Neuron (in vitro differentiated cells): ENCODE results near the gene TNFRSF6B.
A peak's percentile ranks its signal among the peaks of the same experiment; 100 is the strongest.
"Not testable (repeated sequence)": the region's sequence is repeated elsewhere in the genome, so short reads cannot be mapped to it uniquely, and the experiment has no call there.

Experiments used
- H2AFZ ChIP-seq: one replicate; pipeline ENCODE4 v1.6.1; 2013; ENCODE audit warnings: low read depth, mild to moderate bottlenecking, inconsistent platforms, low read length, moderate library complexity
- H3K27me3 ChIP-seq: one replicate; pipeline ENCODE4 v1.6.1; 2013; ENCODE audit warnings: low read length; ENCODE audit not compliant: insufficient read depth
- H3K36me3 ChIP-seq: one replicate; pipeline ENCODE4 v1.6.1; 2013; ENCODE audit warnings: low read length; ENCODE audit not compliant: insufficient read depth
- H3K4me1 ChIP-seq: one replicate; pipeline ENCODE4 v1.6.1; 2013; ENCODE audit warnings: low read length; ENCODE audit not compliant: insufficient read depth
- H3K4me3 ChIP-seq: 2 replicates; pipeline ENCODE4 v1.5.1; 2013; ENCODE audit warnings: mild to moderate bottlenecking, low read length, moderate library complexity
- H3K9me3 ChIP-seq: one replicate; pipeline ENCODE4 v1.6.1; 2013; ENCODE audit warnings: low read length

Gene TNFRSF6B

GRCh38 chr20:63657937-63658748 is 38.3 kb upstream of the TNFRSF6B start, which contains the start of gene RTEL1:
Gene RTEL1 (plus strand): TSS chr20:63658312. CDS start chr20:63659403, 1,091 bp downstream.
- Histone ChIP-seq H2AFZ (peak within 1 kb of the TSS; percentile 60), H3K36me3 (peaks cover 19% of the 10 kb centered on the region), H3K9me3 (no peaks in the 10 kb centered on the region), H3K4me3 (peak within 1 kb of the TSS; percentile 85), H3K27me3 (no peaks in the 10 kb centered on the region), H3K4me1 (peaks cover 24% of the 10 kb centered on the region)

- peak overlapping the region; percentile 60 for H2AFZ ChIP-seq
Observed at GRCh38 chr20:63658749-63659187, 37.7 kb upstream of the TNFRSF6B start.

DNA sequence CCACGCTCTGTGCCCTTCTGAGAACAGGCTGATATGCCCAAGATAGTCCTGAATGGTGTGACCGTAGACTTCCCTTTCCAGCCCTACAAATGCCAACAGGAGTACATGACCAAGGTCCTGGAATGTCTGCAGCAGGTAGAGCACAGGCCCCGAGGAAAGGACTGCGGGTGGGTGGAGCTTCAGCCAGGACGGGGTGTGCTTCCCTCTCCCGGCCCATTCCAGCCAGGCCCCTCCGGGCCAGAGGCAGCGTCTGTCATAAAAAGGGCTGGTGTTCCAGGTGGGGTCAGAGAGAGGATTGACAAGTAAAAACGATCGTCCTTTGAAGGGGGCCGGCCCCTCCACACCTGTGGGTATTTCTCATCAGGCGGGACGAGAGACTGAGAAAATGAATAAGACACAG is 37.1 kb upstream of the TNFRSF6B start:
- no peak overlapping the region for H2AFZ ChIP-seq
- peaks cover 19% of the 10 kb centered on the region for H3K4me1 ChIP-seq
- H3K4me3 ChIP-seq = peak overlapping the region; percentile 85
- H3K9me3 ChIP-seq = no peaks in the 10 kb centered on the region
- no peaks in the 10 kb centered on the region for H3K27me3 ChIP-seq
- peaks cover 20% of the 10 kb centered on the region for H3K36me3 ChIP-seq

More at GRCh38 chr20:63658749-63659187, 37.7 kb upstream of the TNFRSF6B start:
- Histone ChIP-seq H3K4me3 (peak overlapping the region; percentile 85), H3K9me3 (no peaks in the 10 kb centered on the region), H3K36me3 (peaks cover 20% of the 10 kb centered on the region), H3K4me1 (peaks cover 24% of the 10 kb centered on the region), H3K27me3 (no peaks in the 10 kb centered on the region)

GRCh38 chr20:63660174-63660573 is 36.3 kb upstream of the TNFRSF6B start:
- not testable (repeated sequence) for H3K27me3 ChIP-seq, H3K4me3 ChIP-seq, H3K9me3 ChIP-seq, H2AFZ ChIP-seq
- peaks cover 26% of the 10 kb centered on the region for H3K36me3 ChIP-seq
- peaks cover 15% of the 10 kb centered on the region for H3K4me1 ChIP-seq

GRCh38 chr20:63660622-63661021 is 35.8 kb upstream of the TNFRSF6B start:
- Histone ChIP-seq H3K36me3 (peaks cover 26% of the 10 kb centered on the region), H3K27me3 (no peaks in the 10 kb centered on the region)

GRCh38 chr20:63661108-63661507 is 35.3 kb upstream of the TNFRSF6B start:
- peaks cover 15% of the 10 kb centered on the region for H3K4me1 ChIP-seq
- no peak overlapping the region for H3K4me3 ChIP-seq
- no peaks in the 10 kb centered on the region for H3K27me3 ChIP-seq
- H3K9me3 ChIP-seq = no peaks in the 10 kb centered on the region
- H2AFZ ChIP-seq = no peak overlapping the region
- peaks cover 26% of the 10 kb centered on the region for H3K36me3 ChIP-seq

More at GRCh38 chr20:63660622-63661021, 35.8 kb upstream of the TNFRSF6B start:
- Histone ChIP-seq H3K4me3 (no peak overlapping the region), H3K9me3 (no peaks in the 10 kb centered on the region), H2AFZ (no peak overlapping the region), H3K4me1 (peaks cover 15% of the 10 kb centered on the region)

DNA sequence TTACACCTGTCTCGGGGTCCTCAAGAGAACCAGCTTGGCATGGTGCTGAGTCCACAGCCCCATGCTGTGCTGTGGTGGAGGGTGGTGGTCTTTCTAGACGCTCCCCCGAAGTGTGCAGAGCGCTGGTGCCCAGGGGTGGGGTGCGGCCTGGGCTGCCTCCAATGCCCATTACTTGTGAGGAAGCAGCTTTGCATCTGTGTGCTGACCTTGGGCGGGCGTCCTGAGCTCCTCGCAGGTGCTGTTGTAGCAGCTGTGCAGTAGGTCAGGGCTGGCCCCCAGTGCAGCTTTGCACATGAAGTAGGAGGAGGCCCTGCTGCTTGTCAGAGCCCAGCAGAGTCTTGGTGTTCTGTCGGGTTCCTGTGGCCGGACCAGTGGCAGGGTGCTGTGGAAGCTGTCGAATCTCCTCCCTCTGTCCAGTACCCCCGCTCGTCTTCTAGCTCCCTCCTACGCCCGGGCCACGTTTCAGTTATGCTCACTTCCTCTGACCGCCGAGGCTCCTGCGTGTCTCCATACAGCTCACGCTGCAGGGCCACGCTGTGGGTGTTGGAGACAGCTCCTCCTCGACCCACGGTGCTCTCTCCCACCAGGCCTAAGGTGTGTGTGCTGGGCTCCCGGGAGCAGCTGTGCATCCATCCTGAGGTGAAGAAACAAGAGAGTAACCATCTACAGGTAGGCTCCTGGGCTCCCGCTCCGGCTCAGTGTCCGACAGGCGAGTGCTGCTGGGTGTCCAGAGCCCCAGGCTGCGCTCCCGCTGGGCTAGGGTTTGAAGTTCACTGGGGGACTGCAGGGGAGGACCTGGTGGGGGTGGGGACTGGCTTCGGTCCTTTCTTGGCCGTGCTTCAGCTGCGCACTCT is 34.3 kb upstream of the TNFRSF6B start:
- Histone ChIP-seq H3K36me3 (peaks cover 30% of the 10 kb centered on the region), H3K27me3 (no peaks in the 10 kb centered on the region), H3K9me3 (no peaks in the 10 kb centered on the region), H3K4me1 (peaks cover 14% of the 10 kb centered on the region), H3K4me3 (no peak overlapping the region), H2AFZ (no peak overlapping the region)

GRCh38 chr20:63662813-63663189 is 33.7 kb upstream of the TNFRSF6B start:
- peaks cover 37% of the 10 kb centered on the region for H3K36me3 ChIP-seq

DNA sequence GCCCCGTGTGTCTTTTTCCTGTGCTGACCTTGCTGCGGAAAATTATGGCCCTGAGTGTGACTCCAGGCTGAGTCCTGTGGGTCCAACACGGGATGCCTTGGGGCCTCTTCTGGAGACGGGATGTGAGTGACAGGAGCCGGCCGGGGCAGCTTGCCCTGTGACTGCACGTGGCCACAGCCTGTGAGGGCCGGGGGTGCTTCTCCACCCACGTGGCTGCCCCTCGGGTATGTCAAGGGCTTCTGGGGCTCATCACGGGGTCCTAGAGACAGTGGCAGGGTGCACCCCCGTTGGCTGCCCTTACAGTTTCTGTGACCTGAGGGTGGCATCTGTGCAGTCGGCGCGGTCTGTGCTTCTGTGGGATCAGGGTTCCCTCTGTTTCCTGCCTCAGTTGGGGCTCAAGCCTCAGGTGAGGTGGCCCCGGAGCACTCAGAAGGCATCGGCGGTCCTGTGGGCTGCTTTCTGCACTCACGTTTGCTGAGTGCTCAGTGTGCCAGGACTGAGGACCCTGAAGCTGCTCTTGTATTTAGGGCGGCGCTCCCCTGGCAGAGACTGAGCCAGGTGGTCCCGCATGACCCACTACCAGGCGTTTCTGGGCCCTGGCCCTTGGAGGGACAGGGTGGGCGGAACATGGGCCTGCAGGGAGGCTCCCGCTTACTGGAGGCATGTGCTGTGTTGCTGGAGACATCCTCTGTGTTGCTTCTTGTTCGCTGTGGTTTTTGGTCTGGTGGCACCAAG is 33.0 kb upstream of the TNFRSF6B start:
- Histone ChIP-seq H3K27me3 (no peaks in the 10 kb centered on the region), H3K36me3 (peaks cover 43% of the 10 kb centered on the region), H3K4me3 (no peak overlapping the region), H3K4me1 (peaks cover 7% of the 10 kb centered on the region), H3K9me3 (no peaks in the 10 kb centered on the region), H2AFZ (no peak overlapping the region)

More at GRCh38 chr20:63662813-63663189, 33.7 kb upstream of the TNFRSF6B start:
- Histone ChIP-seq H3K4me1 (peaks cover 9% of the 10 kb centered on the region), H3K9me3 (no peaks in the 10 kb centered on the region), H2AFZ (no peak overlapping the region), H3K27me3 (no peaks in the 10 kb centered on the region), H3K4me3 (no peak overlapping the region)

DNA sequence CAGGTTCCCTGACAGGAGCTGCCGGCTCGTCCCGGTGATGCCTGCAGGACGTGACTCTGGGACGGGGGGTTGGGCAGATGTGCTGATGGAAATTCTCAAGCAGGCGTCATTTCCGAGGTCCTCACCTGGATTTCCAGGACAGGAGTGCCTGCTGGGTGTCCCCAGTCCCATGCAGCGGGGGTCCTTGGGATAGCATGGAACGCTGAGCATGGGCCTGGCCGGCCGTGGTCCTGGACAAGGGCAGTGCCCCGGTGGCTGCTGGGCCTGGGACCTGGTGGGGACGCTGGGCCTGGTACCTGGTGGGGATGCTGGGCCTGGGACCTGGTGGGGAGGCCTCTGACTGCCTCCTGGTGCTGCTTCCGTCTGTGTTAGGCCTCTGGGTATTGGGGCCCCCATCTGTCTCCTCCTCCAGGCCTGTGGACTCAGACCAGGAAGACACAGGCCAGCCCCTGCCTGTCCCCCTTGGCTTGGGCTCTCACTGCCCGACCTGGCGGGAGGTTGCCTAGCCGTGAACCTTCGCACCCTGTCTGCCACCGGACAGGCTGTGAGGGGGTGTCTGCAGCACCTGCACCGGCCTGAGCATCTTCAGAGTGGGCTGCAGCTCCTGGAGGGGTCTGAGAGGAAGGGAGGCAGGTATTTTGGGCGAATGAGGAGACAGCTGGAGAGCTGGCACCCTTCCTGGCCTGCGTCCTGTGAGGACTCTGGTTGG is 32.2 kb upstream of the TNFRSF6B start:
- Histone ChIP-seq H3K27me3 (no peaks in the 10 kb centered on the region), H3K4me1 (peaks cover 2% of the 10 kb centered on the region), H3K36me3 (peaks cover 46% of the 10 kb centered on the region), H3K4me3 (no peak overlapping the region), H3K9me3 (no peaks in the 10 kb centered on the region), H2AFZ (no peak overlapping the region)

DNA sequence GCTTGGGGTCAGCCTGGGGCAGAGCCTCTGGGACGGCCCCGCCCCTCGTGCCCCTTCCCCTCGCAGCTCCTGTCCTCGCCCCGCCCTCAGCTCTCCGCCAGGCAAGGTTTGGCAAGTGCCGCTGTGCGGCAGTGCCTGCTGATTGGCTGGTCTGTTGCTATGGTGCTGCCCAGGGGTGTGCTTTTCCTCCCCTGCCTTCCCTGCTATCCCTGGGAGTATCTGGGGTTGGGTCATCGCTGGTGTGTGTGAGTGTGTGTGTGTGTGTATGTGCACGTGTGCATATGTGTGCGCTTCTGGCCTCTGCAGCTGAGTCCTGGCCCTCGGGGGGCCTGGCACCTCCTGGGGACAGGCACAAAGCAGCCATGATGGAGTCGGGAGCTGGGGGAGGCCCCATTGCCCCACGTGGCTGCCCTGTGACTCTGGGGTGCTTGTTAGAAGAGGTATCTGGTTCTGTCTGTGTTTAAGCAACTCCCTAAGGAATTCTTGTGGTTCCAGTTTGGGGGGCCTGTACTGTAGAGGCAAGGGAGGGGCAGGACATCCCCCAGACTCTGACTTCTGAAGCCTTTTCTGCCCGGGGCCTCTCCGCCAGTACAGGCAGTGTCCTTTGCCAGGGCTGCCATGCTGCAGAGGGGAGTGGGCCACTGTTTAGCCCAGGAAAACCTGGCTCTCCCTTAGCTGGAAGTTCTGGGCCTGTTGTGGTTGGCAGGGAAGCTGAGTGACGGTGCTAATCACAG is 31.4 kb upstream of the TNFRSF6B start:
- H2AFZ ChIP-seq = no peak overlapping the region
- no peaks in the 10 kb centered on the region for H3K27me3 ChIP-seq
- H3K9me3 ChIP-seq = no peaks in the 10 kb centered on the region
- no peak overlapping the region for H3K4me3 ChIP-seq
- H3K4me1 ChIP-seq = no peaks in the 10 kb centered on the region
- peaks cover 46% of the 10 kb centered on the region for H3K36me3 ChIP-seq

DNA sequence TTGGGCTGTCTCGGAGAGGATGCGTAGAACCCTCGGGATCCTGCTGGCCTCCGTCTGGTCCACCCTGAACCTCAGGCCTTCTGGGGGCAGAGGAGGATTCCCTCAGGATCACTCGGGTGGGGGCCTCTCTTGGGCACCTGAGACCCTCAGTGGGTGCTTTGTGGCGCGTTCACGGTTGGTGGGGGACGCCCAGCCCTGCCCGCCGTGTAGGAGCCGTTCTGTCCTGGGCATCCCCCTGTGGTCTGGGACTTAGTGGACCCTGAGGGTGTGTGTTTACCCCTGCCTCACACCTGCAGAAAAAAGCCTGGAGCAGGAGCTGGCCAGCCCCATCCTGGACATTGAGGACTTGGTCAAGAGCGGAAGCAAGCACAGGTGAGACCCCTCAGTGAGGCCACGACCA is 30.7 kb upstream of the TNFRSF6B start:
- H3K4me1 ChIP-seq = no peaks in the 10 kb centered on the region
- H3K4me3 ChIP-seq = no peak overlapping the region
- H2AFZ ChIP-seq = no peak overlapping the region
- H3K27me3 ChIP-seq = no peaks in the 10 kb centered on the region
- H3K36me3 ChIP-seq = peaks cover 48% of the 10 kb centered on the region
- H3K9me3 ChIP-seq = no peaks in the 10 kb centered on the region
